ENCODE results near the gene MLF1.

The MLF1 gene

GRCh38 chr3:158560979-158561378 lies 10.0 kb upstream of the MLF1 start:
- Mint-ChIP-seq H3K4me1 (no peaks in the 10 kb centered on the region), H3K27ac (ENCODE audit: low read depth) (no peak overlapping the region), H3K27me3 (peaks cover 25% of the 10 kb centered on the region), H3K36me3 (ENCODE audit: insufficient read depth) (no peaks in the 10 kb centered on the region), H3K9me3 (peaks cover 5% of the 10 kb centered on the region), H3K4me3 (no peak overlapping the region)
- ATAC-seq (replicated peaks; ENCODE audit: extremely low read depth, poor library complexity, severe bottlenecking) (no peak), DNase-seq (ENCODE audit: low spot score in 2 of 2) (no peak)

- DNase-seq (ENCODE audit: low spot score in 2 of 2): no peak
- no peak overlapping the region for H3K4me3 Mint-ChIP-seq
- H3K27ac Mint-ChIP-seq (ENCODE audit: low read depth): no peak overlapping the region
- no peaks in the 10 kb centered on the region for H3K36me3 Mint-ChIP-seq (ENCODE audit: insufficient read depth)
- H3K9me3 Mint-ChIP-seq: peaks cover 5% of the 10 kb centered on the region
- H3K27me3 Mint-ChIP-seq: peaks cover 24% of the 10 kb centered on the region
- H3K4me1 Mint-ChIP-seq: no peaks in the 10 kb centered on the region
- no peak for ATAC-seq (replicated peaks; ENCODE audit: extremely low read depth, poor library complexity, severe bottlenecking)
These were observed 8.3 kb upstream of the MLF1 start for GRCh38 chr3:158562674-158563073.

DNA sequence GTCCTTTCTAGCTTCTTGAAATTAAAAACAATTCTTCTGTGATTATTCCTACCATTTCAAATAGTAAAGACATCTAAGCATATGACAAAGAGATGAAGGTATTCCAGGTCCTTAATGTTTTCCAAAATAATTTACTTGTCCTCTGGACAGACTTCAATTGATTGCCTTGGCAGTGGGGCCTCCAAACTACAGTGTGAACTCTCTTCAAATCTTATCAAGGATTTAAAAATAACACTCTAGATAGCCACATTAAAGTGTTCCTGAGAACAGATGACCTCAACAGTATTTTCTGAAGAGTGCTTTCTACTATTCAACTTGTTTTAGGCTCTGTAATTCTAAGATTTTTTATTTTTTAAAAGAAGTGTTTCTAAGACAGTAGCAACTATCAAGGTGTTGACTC lies 7.9 kb upstream of the MLF1 start:
- Mint-ChIP-seq H3K9me3 (peaks cover 5% of the 10 kb centered on the region), H3K4me1 (no peaks in the 10 kb centered on the region), H3K36me3 (ENCODE audit: insufficient read depth) (no peaks in the 10 kb centered on the region), H3K27me3 (peaks cover 26% of the 10 kb centered on the region), H3K27ac (ENCODE audit: low read depth) (no peak overlapping the region), H3K4me3 (no peak overlapping the region)
- no peak for DNase-seq (ENCODE audit: low spot score in 2 of 2)
- no peak for ATAC-seq (replicated peaks; ENCODE audit: extremely low read depth, poor library complexity, severe bottlenecking)

DNA sequence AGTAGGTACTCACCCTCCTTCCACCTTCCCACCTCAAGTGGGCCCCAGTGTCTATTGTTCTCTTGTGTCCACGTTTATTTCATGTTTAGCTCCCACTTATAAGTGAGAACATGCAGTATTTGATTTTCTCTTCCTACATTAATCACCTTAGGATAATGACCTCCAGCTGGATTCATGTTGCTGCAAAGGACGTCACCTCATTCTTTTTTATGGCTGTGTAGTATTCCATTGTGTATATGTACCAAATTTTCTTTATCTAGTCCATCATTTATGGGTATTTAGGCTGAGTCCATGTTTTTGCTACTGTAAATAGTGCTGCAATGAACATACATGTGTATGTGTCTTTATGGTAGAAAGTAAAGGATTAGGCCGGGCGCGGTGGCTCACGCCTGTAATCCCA lies 5.9 kb upstream of the MLF1 start:
- H3K36me3 Mint-ChIP-seq (ENCODE audit: insufficient read depth): no peaks in the 10 kb centered on the region
- H3K4me3 Mint-ChIP-seq: no peak overlapping the region
- no peak overlapping the region for H3K27ac Mint-ChIP-seq (ENCODE audit: low read depth)
- no peaks in the 10 kb centered on the region for H3K4me1 Mint-ChIP-seq
- H3K9me3 Mint-ChIP-seq: peaks cover 5% of the 10 kb centered on the region
- H3K27me3 Mint-ChIP-seq: peaks cover 46% of the 10 kb centered on the region
- ATAC-seq (replicated peaks; ENCODE audit: extremely low read depth, poor library complexity, severe bottlenecking) (no peak), DNase-seq (ENCODE audit: low spot score in 2 of 2) (no peak)

DNA sequence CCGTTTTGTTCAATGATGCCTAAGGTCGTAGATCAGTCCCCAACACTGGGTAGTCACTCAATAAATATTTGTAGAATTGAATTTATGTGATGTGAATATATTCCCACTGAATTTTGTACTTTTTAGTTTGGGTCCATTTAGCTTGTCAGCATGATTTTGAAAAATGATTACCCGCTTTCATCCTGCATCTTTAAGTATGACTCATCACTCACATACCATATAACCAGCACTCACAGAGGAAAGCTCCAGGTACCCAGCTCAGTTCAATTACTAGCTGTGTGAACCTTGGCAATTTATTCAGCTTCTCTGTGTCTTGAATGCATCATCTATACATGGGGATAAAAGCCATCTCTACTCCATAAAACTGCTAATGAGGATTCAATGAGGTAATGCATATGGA lies 2.2 kb upstream of the MLF1 start:
- no peak overlapping the region for H3K4me3 Mint-ChIP-seq
- no peak overlapping the region for H3K27ac Mint-ChIP-seq (ENCODE audit: low read depth)
- H3K27me3 Mint-ChIP-seq: peaks cover 62% of the 10 kb centered on the region
- peaks cover 12% of the 10 kb centered on the region for H3K4me1 Mint-ChIP-seq
- DNase-seq (ENCODE audit: low spot score in 2 of 2) (no peak), ATAC-seq (replicated peaks; ENCODE audit: extremely low read depth, poor library complexity, severe bottlenecking) (no peak)
- H3K9me3 Mint-ChIP-seq: peaks cover 5% of the 10 kb centered on the region
- H3K36me3 Mint-ChIP-seq (ENCODE audit: insufficient read depth): peaks cover 8% of the 10 kb centered on the region

DNA sequence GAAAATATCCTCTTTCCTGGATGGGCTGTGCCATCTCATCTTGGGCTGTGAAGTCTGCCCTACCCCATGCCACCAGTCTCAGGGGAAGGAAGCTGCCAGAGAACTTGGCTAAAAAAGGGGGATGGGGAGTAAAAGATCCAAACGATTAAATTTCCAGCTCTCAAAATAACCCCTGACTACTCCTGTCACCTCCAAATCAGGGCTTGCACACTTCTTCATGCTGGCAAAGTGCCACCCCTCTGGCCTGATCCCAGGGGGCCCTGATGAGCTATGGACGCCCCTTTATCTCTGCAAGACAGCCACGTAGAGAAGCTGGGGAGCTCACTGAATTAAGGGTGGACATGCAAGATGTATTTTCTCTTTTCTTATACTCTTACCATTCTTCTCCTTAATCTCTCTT lies 1.2 kb upstream of the MLF1 start:
- ATAC-seq (replicated peaks; ENCODE audit: extremely low read depth, poor library complexity, severe bottlenecking): no peak
- Mint-ChIP-seq H3K27ac (ENCODE audit: low read depth) (peak overlapping the region; percentile 99), H3K4me1 (peaks cover 12% of the 10 kb centered on the region), H3K36me3 (ENCODE audit: insufficient read depth) (peaks cover 8% of the 10 kb centered on the region), H3K9me3 (peaks cover 5% of the 10 kb centered on the region), H3K4me3 (no peak overlapping the region), H3K27me3 (peaks cover 59% of the 10 kb centered on the region)
- no peak for DNase-seq (ENCODE audit: low spot score in 2 of 2)

GRCh38 chr3:158571969-158572765 lies 1.2 kb downstream of the MLF1 start:
- DNase-seq (ENCODE audit: low spot score in 2 of 2) (no peak), ATAC-seq (replicated peaks; ENCODE audit: extremely low read depth, poor library complexity, severe bottlenecking) (no peak)
- Mint-ChIP-seq H3K4me3 (peak overlapping the region; percentile 94), H3K4me1 (peaks cover 12% of the 10 kb centered on the region), H3K36me3 (ENCODE audit: insufficient read depth) (peaks cover 8% of the 10 kb centered on the region), H3K27me3 (peaks cover 42% of the 10 kb centered on the region), H3K27ac (ENCODE audit: low read depth) (no peak overlapping the region), H3K9me3 (no peaks in the 10 kb centered on the region)

DNA sequence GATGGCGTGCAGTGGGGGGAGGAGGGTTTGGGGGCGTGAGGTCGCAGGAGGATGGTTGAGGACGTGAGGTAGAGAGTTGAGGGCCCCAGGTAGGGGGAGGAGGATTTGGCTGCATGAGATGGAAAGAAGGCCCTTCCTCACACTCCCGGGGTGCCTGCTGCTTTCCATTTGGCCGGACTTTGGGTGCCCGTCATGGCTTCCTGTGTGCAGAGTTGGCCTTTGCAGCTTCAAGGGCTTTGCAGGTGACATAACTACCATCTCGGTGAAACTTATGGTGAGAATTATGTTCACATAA lies 1.7 kb downstream of the MLF1 start:
- Mint-ChIP-seq H3K36me3 (ENCODE audit: insufficient read depth) (peaks cover 8% of the 10 kb centered on the region), H3K27me3 (peaks cover 39% of the 10 kb centered on the region), H3K27ac (ENCODE audit: low read depth) (no peak overlapping the region), H3K4me1 (peaks cover 12% of the 10 kb centered on the region), H3K4me3 (peak overlapping the region; percentile 36), H3K9me3 (no peaks in the 10 kb centered on the region)
- ATAC-seq (replicated peaks; ENCODE audit: extremely low read depth, poor library complexity, severe bottlenecking) (no peak), DNase-seq (ENCODE audit: low spot score in 2 of 2) (no peak)

GRCh38 chr3:158573714-158574113 lies 2.7 kb downstream of the MLF1 start:
- H3K27me3 Mint-ChIP-seq: peaks cover 29% of the 10 kb centered on the region
- no peaks in the 10 kb centered on the region for H3K9me3 Mint-ChIP-seq
- H3K4me1 Mint-ChIP-seq: peaks cover 12% of the 10 kb centered on the region
- ATAC-seq (replicated peaks; ENCODE audit: extremely low read depth, poor library complexity, severe bottlenecking) (no peak), DNase-seq (ENCODE audit: low spot score in 2 of 2) (no peak)
- no peak overlapping the region for H3K4me3 Mint-ChIP-seq
- H3K36me3 Mint-ChIP-seq (ENCODE audit: insufficient read depth): peaks cover 8% of the 10 kb centered on the region
- H3K27ac Mint-ChIP-seq (ENCODE audit: low read depth): no peak overlapping the region

DNA sequence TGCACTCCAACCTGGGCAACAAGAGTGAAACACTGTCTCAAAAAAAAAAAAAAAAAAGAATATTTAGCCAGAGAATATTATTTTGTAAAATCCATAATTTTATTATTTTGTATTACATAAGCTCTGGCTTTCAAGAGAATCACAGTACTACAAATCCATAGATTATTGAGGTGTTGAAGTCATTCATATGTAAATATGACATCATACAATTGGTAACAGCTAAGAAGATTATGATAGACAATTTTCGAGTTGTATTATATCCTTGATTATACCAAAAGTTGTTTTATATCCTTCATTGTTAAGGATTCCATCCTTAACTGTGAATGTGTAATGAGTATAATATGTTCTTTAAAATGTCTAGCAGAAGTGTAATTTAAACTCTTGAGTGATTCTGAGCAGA lies 3.7 kb downstream of the MLF1 start:
- H3K4me3 Mint-ChIP-seq: no peak overlapping the region
- peaks cover 20% of the 10 kb centered on the region for H3K27me3 Mint-ChIP-seq
- DNase-seq (ENCODE audit: low spot score in 2 of 2): no peak
- no peaks in the 10 kb centered on the region for H3K9me3 Mint-ChIP-seq
- no peak overlapping the region for H3K27ac Mint-ChIP-seq (ENCODE audit: low read depth)
- H3K4me1 Mint-ChIP-seq: peaks cover 12% of the 10 kb centered on the region
- ATAC-seq (replicated peaks; ENCODE audit: extremely low read depth, poor library complexity, severe bottlenecking): no peak
- peaks cover 8% of the 10 kb centered on the region for H3K36me3 Mint-ChIP-seq (ENCODE audit: insufficient read depth)

GRCh38 chr3:158590223-158590622 lies 19.2 kb downstream of the MLF1 start:
- ATAC-seq (replicated peaks; ENCODE audit: extremely low read depth, poor library complexity, severe bottlenecking) (no peak), DNase-seq (ENCODE audit: low spot score in 2 of 2) (no peak)
- H3K9me3 Mint-ChIP-seq: no peaks in the 10 kb centered on the region
- no peak overlapping the region for H3K4me3 Mint-ChIP-seq
- H3K36me3 Mint-ChIP-seq (ENCODE audit: insufficient read depth): peaks cover 2% of the 10 kb centered on the region
- H3K27me3 Mint-ChIP-seq: no peaks in the 10 kb centered on the region
- H3K27ac Mint-ChIP-seq (ENCODE audit: low read depth): no peak overlapping the region
- H3K4me1 Mint-ChIP-seq: no peaks in the 10 kb centered on the region

DNA sequence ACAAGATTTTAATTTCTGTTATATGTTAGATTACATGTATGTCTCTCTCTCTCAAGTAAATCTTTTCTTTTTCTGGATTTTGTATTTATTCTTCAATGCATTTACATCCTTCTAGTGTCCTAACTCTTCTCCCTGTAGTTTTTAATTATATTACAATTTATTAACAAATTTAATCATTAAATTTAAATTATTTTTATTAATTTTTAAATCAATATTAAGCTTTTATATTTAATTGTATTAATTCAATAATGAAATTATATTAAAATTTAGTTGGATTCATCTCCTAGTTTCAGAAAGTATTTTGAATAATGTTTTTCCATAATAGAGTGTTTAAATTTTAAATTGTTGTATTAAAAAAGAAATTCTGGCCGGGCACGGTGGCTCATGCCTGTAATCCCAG lies 29.8 kb downstream of the MLF1 start:
- DNase-seq (ENCODE audit: low spot score in 2 of 2) (no peak), ATAC-seq (replicated peaks; ENCODE audit: extremely low read depth, poor library complexity, severe bottlenecking) (no peak)
- Mint-ChIP-seq H3K27me3 (no peaks in the 10 kb centered on the region), H3K36me3 (ENCODE audit: insufficient read depth) (peaks cover 7% of the 10 kb centered on the region), H3K4me3 (no peak overlapping the region), H3K27ac (ENCODE audit: low read depth) (no peak overlapping the region), H3K9me3 (no peaks in the 10 kb centered on the region), H3K4me1 (no peaks in the 10 kb centered on the region)

DNA sequence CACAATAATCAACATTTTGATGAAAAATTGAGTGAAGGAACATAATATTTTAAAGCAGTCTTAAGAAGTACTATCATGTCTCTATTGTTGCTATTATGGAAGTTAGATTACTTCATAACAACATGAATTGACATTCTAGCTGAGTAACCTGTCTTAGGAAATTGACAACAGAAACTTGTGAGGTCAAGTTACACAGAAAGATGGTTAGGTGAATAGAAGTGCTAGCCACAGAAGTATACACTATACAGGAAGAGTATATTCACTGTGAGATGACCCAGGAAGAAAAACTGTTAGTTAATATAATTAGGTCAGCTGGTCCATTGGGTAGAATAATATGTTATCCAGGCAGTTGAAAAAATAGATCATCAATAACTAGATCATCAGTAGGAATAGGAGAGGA lies 31.2 kb downstream of the MLF1 start:
- no peak for ATAC-seq (replicated peaks; ENCODE audit: extremely low read depth, poor library complexity, severe bottlenecking)
- H3K9me3 Mint-ChIP-seq: no peaks in the 10 kb centered on the region
- no peak overlapping the region for H3K27ac Mint-ChIP-seq (ENCODE audit: low read depth)
- H3K27me3 Mint-ChIP-seq: no peaks in the 10 kb centered on the region
- peaks cover 7% of the 10 kb centered on the region for H3K36me3 Mint-ChIP-seq (ENCODE audit: insufficient read depth)
- H3K4me1 Mint-ChIP-seq: no peaks in the 10 kb centered on the region
- DNase-seq (ENCODE audit: low spot score in 2 of 2): no peak
- no peak overlapping the region for H3K4me3 Mint-ChIP-seq

Measured in central memory CD8-positive, alpha-beta T cell (primary cell).